Activated CD4-positive, alpha-beta T cell treated with anti-CD3 and anti-CD28 coated beads, Interleukin-2, amount 10 ng/mL, durations not matched to agents 24 days and 14 days (primary cell): Measurements from ENCODE around the gene AMY1C. TPM values are rescaled to one million over a fixed set of nuclear protein-coding genes. Genes with fewer than 3 reads are reported as not detected.

ENCODE experiments used
- DNase-seq: peaks from one replicate; pipeline ENCODE4 v3.0.0; 2022
- H3K27ac Mint-ChIP-seq: one replicate; pipeline ENCODE4 v1.8.0; 2022; ENCODE audit warnings: mild to moderate bottlenecking, mixed read lengths
- H3K27me3 Mint-ChIP-seq: one replicate; pipeline ENCODE4 v1.8.0; 2022; ENCODE audit warnings: mixed read lengths
- H3K36me3 Mint-ChIP-seq: one replicate; pipeline ENCODE4 v1.8.0; 2022; ENCODE audit warnings: low read depth, mild to moderate bottlenecking, mixed read lengths
- H3K4me1 Mint-ChIP-seq: one replicate; pipeline ENCODE4 v1.8.0; 2021; ENCODE audit warnings: mixed read lengths
- H3K4me3 Mint-ChIP-seq: one replicate; pipeline ENCODE4 v1.8.0; 2022; ENCODE audit warnings: mild to moderate bottlenecking, moderate library complexity, mixed read lengths
- H3K9me3 Mint-ChIP-seq: one replicate; pipeline ENCODE4 v1.8.0; 2021; ENCODE audit warnings: mixed read lengths
- intact Hi-C: fragments of 100-400 bp; cut with micrococcal nuclease; formaldehyde crosslinking; loops from one replicate; pipeline ENCODE4 v1.15.1; 2023
- total RNA-seq: library from RNA; stranded (reverse); gene quantifications from 2 replicates; pipeline ENCODE4 v1.2.3, GENCODE V29; 2022

The AMY1C gene
- total RNA-seq, 1 donor from 2014 or later, result not detected

GRCh38 chr1:103788377-103788776 is 38.7 kb downstream of the AMY1C start:
- no peak for DNase-seq
- H3K27me3 Mint-ChIP-seq, result no peaks in the 10 kb centered on the region
- H3K27ac Mint-ChIP-seq, result no peak overlapping the region
- intact Hi-C loops, result no loop called here
- no peaks in the 10 kb centered on the region for H3K36me3 Mint-ChIP-seq
- no peaks in the 10 kb centered on the region for H3K4me1 Mint-ChIP-seq
- H3K9me3 Mint-ChIP-seq, result no peaks in the 10 kb centered on the region
- H3K4me3 Mint-ChIP-seq, result no peak overlapping the region

- Mint-ChIP-seq H3K4me1 (no peaks in the 10 kb centered on the region), H3K27ac (no peak overlapping the region), H3K4me3 (no peak overlapping the region), H3K9me3 (peaks cover 4% of the 10 kb centered on the region), H3K27me3 (no peaks in the 10 kb centered on the region), H3K36me3 (no peaks in the 10 kb centered on the region)
- intact Hi-C loops, result no loop called here
- DNase-seq, result no peak
These were observed 40.5 kb downstream of the AMY1C start for GRCh38 chr1:103790172-103790571.

Other genes with a start within 250 kb of the AMY1C start
- 18.7 and 20.7 TPM in 2 replicates for gene RNPC3, start 224.2 kb upstream of the AMY1C start, total RNA-seq
- gene AMY2B, start 178.3 kb upstream of the AMY1C start, total RNA-seq, result 3.2 and 5.9 TPM in 2 replicates
- 0.40 TPM in 1 of 2 replicates, not detected in the other for gene AMY2A, start 132.5 kb upstream of the AMY1C start, total RNA-seq
- not detected in 2 replicates for gene AMY1A, start 94.1 kb upstream of the AMY1C start, total RNA-seq
- gene AMY1B, start 53.7 kb upstream of the AMY1C start, total RNA-seq, result not detected in 2 replicates